K562 (cell line): ENCODE results near the gene GTF3C1. TPM values are rescaled to one million over a fixed set of nuclear protein-coding genes. Genes with fewer than 3 reads are reported as not detected.

Experiments used
- ATAC-seq: fragments of 200-7000 bp; cut with Tn5 transposase; 3 replicates; pipeline ENCODE4 v1.9.1; 2020; ENCODE audit warnings: moderate library complexity
- BruUV-seq: library from RNA; stranded (reverse); fragments of 400-500 nt; replicated peaks from 2 replicates; lab custom pipeline; 2021; lab: Mats Ljungman, UMichigan
- CTCF ChIA-PET: fragments of 300-600 bp; formaldehyde crosslinking; extraction: SDS; loops from one replicate; lab custom pipeline; 2021; ENCODE audit warnings: low intra/inter-chr PET ratio; lab: Yijun Ruan, JAX
- POLR2A ChIA-PET: fragments of 300-600, 350-650 bp; sonication (Branson Sonifier 250); formaldehyde crosslinking; extraction: SDS; loops from one replicate; lab custom pipeline; 2021; ENCODE audit warnings: antibody characterized with exemption, inconsistent platforms; lab: Yijun Ruan, JAX
- DNase-seq, 4 experiments: peaks; one replicate each; pipeline versions ENCODE4 v3.0.0 to v3.0.0-alpha.2; 2011 to 2018; ENCODE audit warnings: low spot score in 3 of 4, mixed read lengths in 3 of 4; ENCODE audit errors: extremely low read depth in 1 of 4
- FAIRE-seq: peaks from 2 replicates; lab custom pipeline; 2011; peaks lifted over from hg19 to GRCh38; lab: Jason Lieb, UNC
- H2AFZ ChIP-seq: 2 replicates; pipeline ENCODE4 v1.6.0; 2011; ENCODE audit warnings: low read depth, low read length, control low read depth, inconsistent platforms
- H3K27ac ChIP-seq: fragments of 200-600 bp; 3 replicates; pipeline ENCODE4 v1.8.0; 2011; ENCODE audit warnings: low read depth, mild to moderate bottlenecking, control low read depth, inconsistent platforms, low read length, moderate library complexity, mixed read lengths; ENCODE audit errors: extremely low read depth
- H3K27me3 ChIP-seq, 2 experiments: fragments of 300-600 bp in 1 of 2; 2 replicates in 1 of 2; 3 replicates in 1 of 2; pipeline versions ENCODE4 v1.6.0 to v1.8.0; 2011; ENCODE audit warnings: inconsistent platforms in 2 of 2, low read length in 2 of 2, mild to moderate bottlenecking in 1 of 2, mixed read lengths in 1 of 2, moderate library complexity in 1 of 2; ENCODE audit not compliant: control insufficient read depth in 2 of 2, insufficient read depth in 2 of 2
- H3K36me3 ChIP-seq: fragments of 300-600 bp; 3 replicates; pipeline ENCODE4 v1.8.0; 2011; ENCODE audit warnings: mild to moderate bottlenecking, low read length, inconsistent platforms; ENCODE audit not compliant: control insufficient read depth, insufficient read depth
- H3K4me1 ChIP-seq, 2 experiments: fragments of 200-600 bp in 1 of 2; replicated peaks in 1 of 2; 2 replicates in 1 of 2; 3 replicates in 1 of 2; pipeline versions ENCODE4 v1.5.1 to v1.8.0; 2011; ENCODE audit warnings: inconsistent platforms in 2 of 2, low read length in 2 of 2, mild to moderate bottlenecking in 1 of 2, mixed read lengths in 1 of 2, moderate library complexity in 1 of 2; ENCODE audit not compliant: control insufficient read depth in 2 of 2, insufficient read depth in 2 of 2
- H3K4me2 ChIP-seq: 2 replicates; pipeline ENCODE4 v1.6.1; 2011; ENCODE audit warnings: low read length, control low read depth, inconsistent platforms, mixed read lengths; ENCODE audit not compliant: insufficient read depth
- H3K4me3 ChIP-seq: fragments of 200-600 bp; sonication (generic), shearing (Covaris generic); 2 replicates; pipeline ENCODE4 v1.5.1; 2016; ENCODE audit warnings: control low read depth, inconsistent platforms
- H3K79me2 ChIP-seq: fragments of 200-600 bp; 3 replicates; pipeline ENCODE4 v1.8.0; 2011; ENCODE audit warnings: low read length, inconsistent platforms; ENCODE audit not compliant: control insufficient read depth, insufficient read depth
- H3K9ac ChIP-seq, 2 experiments: 2 replicates each; pipeline versions ENCODE4 v1.6.0 to v1.6.1; 2011; ENCODE audit warnings: low read depth in 2 of 2, low read length in 2 of 2, control low read depth in 1 of 2, inconsistent platforms in 1 of 2, mild to moderate bottlenecking in 1 of 2, mixed read lengths in 1 of 2; ENCODE audit not compliant: insufficient read depth in 1 of 2
- H3K9me1 ChIP-seq: one replicate; pipeline ENCODE4 v1.6.0; 2011; ENCODE audit warnings: inconsistent platforms, mild to moderate bottlenecking, low read length, moderate library complexity; ENCODE audit not compliant: control insufficient read depth, insufficient read depth
- H3K9me3 ChIP-seq: replicated peaks from 2 replicates; pipeline ENCODE4 v1.5.1; 2011; ENCODE audit warnings: low read depth, low read length, inconsistent platforms; ENCODE audit not compliant: control insufficient read depth, insufficient read depth
- H4K20me1 ChIP-seq: replicated peaks from 2 replicates; pipeline ENCODE4 v1.6.1; 2011; ENCODE audit warnings: low read length, inconsistent platforms, mixed read lengths; ENCODE audit not compliant: control insufficient read depth, insufficient read depth
- ATF7 ChIP-seq: fragments of 450-650 bp; IDR thresholded peaks from 2 replicates; pipeline ENCODE4 v1.7.1; 2014; ENCODE audit warnings: mild to moderate bottlenecking, moderate library complexity
- CEBPG ChIP-seq, 3 experiments: fragments of 200-800 bp in 1 of 3; sonication (Bioruptor generic) in 1 of 3; sonication (generic) in 1 of 3; formaldehyde crosslinking in 1 of 3; IDR thresholded peaks in 2 of 3; conservative IDR thresholded peaks in 1 of 3; 2 replicates each; pipeline versions ENCODE4 v1.6.1 to v1.8.0; 2016 to 2022; ENCODE audit warnings: missing compliant biosample characterization in 2 of 3, missing genetic modification characterization in 2 of 3, mild to moderate bottlenecking in 1 of 3, missing genetic modification reagents in 1 of 3
- HDGF ChIP-seq: fragments of 450-650 bp; IDR thresholded peaks from 2 replicates; pipeline ENCODE4 v1.6.1; 2016
- HMBOX1 ChIP-seq: sonication (generic); IDR thresholded peaks from 2 replicates; pipeline ENCODE4 v1.6.1; 2016
- ILK ChIP-seq: fragments of 450-650 bp; IDR thresholded peaks from 2 replicates; pipeline ENCODE4 v1.6.1; 2016; ENCODE audit warnings: missing genetic modification characterization, low read depth, mild to moderate bottlenecking, missing compliant biosample characterization, moderate library complexity, borderline replicate concordance
- IRF1 ChIP-seq: sonication (generic); formaldehyde crosslinking; IDR thresholded peaks from 2 replicates; pipeline ENCODE4 v1.8.0; 2022; ENCODE audit warnings: missing genetic modification reagents, mild to moderate bottlenecking, borderline replicate concordance
- JUND ChIP-seq, 2 experiments: IDR thresholded peaks; 2 replicates in 1 of 2; 3 replicates in 1 of 2; pipeline ENCODE4 v1.6.1; 2011; ENCODE audit warnings: borderline replicate concordance in 2 of 2, low read depth in 2 of 2, low read length in 2 of 2, improper control_type of control experiment in 1 of 2, missing biosample characterization in 1 of 2, missing genetic modification characterization in 1 of 2, missing genetic modification reagents in 1 of 2
- NFIC ChIP-seq: fragments of 450-650 bp; IDR thresholded peaks from 2 replicates; pipeline ENCODE4 v1.6.1; 2017; ENCODE audit warnings: mild to moderate bottlenecking, inconsistent platforms
- SIX5 ChIP-seq, 2 experiments: IDR thresholded peaks; 2 replicates each; pipeline ENCODE4 v1.6.1; 2011; ENCODE audit warnings: low read length in 2 of 2, borderline replicate concordance in 1 of 2, low read depth in 1 of 2, mild to moderate bottlenecking in 1 of 2, moderate library complexity in 1 of 2; ENCODE audit not compliant: insufficient read depth in 1 of 2
- SMARCE1 ChIP-seq: fragments of 450-650 bp; IDR thresholded peaks from 2 replicates; pipeline ENCODE4 v1.7.1; 2016; ENCODE audit warnings: mild to moderate bottlenecking
- STAG1 ChIP-seq: sonication (generic); formaldehyde crosslinking; IDR thresholded peaks from 2 replicates; pipeline ENCODE4 v1.5.0; 2020; ENCODE audit warnings: missing genetic modification reagents, borderline replicate concordance
- STAT5A ChIP-seq: IDR thresholded peaks from 2 replicates; pipeline ENCODE4 v1.6.1; 2012; ENCODE audit warnings: low read length, inconsistent platforms, borderline replicate concordance
- TARDBP ChIP-seq: fragments of 450-650 bp; IDR thresholded peaks from 2 replicates; pipeline ENCODE4 v1.6.1; 2016
- ZNF197 ChIP-seq: fragments of 200-800 bp; sonication (Bioruptor generic); IDR thresholded peaks from 2 replicates; pipeline ENCODE4 v1.6.1; 2016; ENCODE audit warnings: low read depth, missing genetic modification characterization, missing compliant biosample characterization
- ZNF253 ChIP-seq: fragments of 250-450 bp; sonication (Bioruptor Pico); conservative IDR thresholded peaks from 2 replicates; pipeline ENCODE4 v1.6.1; 2021; ENCODE audit warnings: mild to moderate bottlenecking
- ZNF263 ChIP-seq: sonication (generic); formaldehyde crosslinking; IDR thresholded peaks from 2 replicates; pipeline ENCODE4 v1.8.0; 2022; ENCODE audit warnings: mild to moderate bottlenecking, missing genetic modification reagents, borderline replicate concordance
- ZNF408 ChIP-seq: fragments of 250-450 bp; sonication (Bioruptor Pico); IDR thresholded peaks from 2 replicates; pipeline ENCODE4 v1.4.0; 2020; ENCODE audit warnings: low read depth, mild to moderate bottlenecking, moderate library complexity
- ZNF639 ChIP-seq, 2 experiments: fragments of 200-800 bp in 1 of 2; sonication (Bioruptor generic) in 1 of 2; sonication (generic) in 1 of 2; formaldehyde crosslinking in 1 of 2; IDR thresholded peaks in 1 of 2; conservative IDR thresholded peaks in 1 of 2; 2 replicates each; pipeline versions ENCODE4 v1.5.0 to v1.6.1; 2016 to 2020; ENCODE audit warnings: missing compliant biosample characterization in 1 of 2, missing genetic modification characterization in 1 of 2, missing genetic modification reagents in 1 of 2
- WGBS: fragments of 100-300 bp; shearing (Covaris generic); methylation state at CpG from one replicate; pipeline ENCODE4 v1.1.6; 2016; ENCODE audit warnings: low coverage, mixed read lengths; ENCODE audit not compliant: insufficient coverage; ENCODE audit errors: missing lambda C conversion rate; 5-methylcytosine and 5-hydroxymethylcytosine counted together
- in situ Hi-C: fragments of 300-500 bp; cut with MboI; formaldehyde crosslinking; loops from 4 replicates; pipeline ENCODE4 v1.15.0; 2018; ENCODE audit warnings: inconsistent platforms, mixed read lengths
- intact Hi-C: fragments of 100-400 bp; cut with micrococcal nuclease; formaldehyde crosslinking; loops from 2 replicates; pipeline ENCODE4 v1.14.2; 2022
- polyA plus RNA-seq, 8 experiments: library from polyadenylated mRNA; depleted of rRNA in 4 of 8; stranded (reverse) in 5 of 8; unstranded in 3 of 8; fragments of >200 nt; fragmentation: Nextera tagmentation in 2 of 8; fragmentation: Illumina TruSeq in 1 of 8; extraction: Ambion mirVana in 2 of 8; extraction: Trizol in 1 of 8; gene quantifications; 2 replicates each; pipeline versions ENCODE4 v1.2.1 to v1.2.3, GENCODE V29; 2011 to 2014; ENCODE audit warnings: inconsistent platforms in 1 of 8, missing spikeins in 1 of 8
- total RNA-seq, 7 experiments: library from RNA; depleted of rRNA in 6 of 7; stranded (reverse); fragments of >200 nt in 6 of 7; fragmentation: Illumina TruSeq in 2 of 7; extraction: Trizol in 2 of 7; gene quantifications; 2 replicates each; pipeline versions ENCODE4 v1.2.1 to v1.2.3, GENCODE V29; 2011 to 2021; ENCODE audit warnings: low replicate concordance in 1 of 7

Gene GTF3C1
- total and polyA plus RNA-seq, 9 of the 15 experiments (the other 6 are each of a cell fraction or from before 2014, with no cell fraction given), result 0.72 to 63.6 (median 30.9) TPM

GRCh38 chr16:27520982-27521673 lies 28.6 kb downstream of the GTF3C1 start:
- ChIA-PET CTCF (interaction anchor here (0.6 kb wide), 1 partner anchor 347 kb away, joined by 4 read pairs; no protein-coding TSS in a partner anchor), POLR2A (interaction anchor here (3.4 kb wide), 1 partner anchor 10 kb away, joined by 14 read pairs; no protein-coding TSS in a partner anchor)
- H3K27me3 ChIP-seq, result no peaks in the 10 kb centered on the region
- H3K9me3 ChIP-seq, result no peaks in the 10 kb centered on the region
- in situ Hi-C loops (no loop called here), intact Hi-C loops (no loop called here)
- H3K27ac ChIP-seq, result no peak overlapping the region
- 0 out of 4 replicates have a peak overlapping the region, but pooled peaks of 1 of the 2 experiments have one; percentile 12 for H3K9ac ChIP-seq
- peaks cover 63% of the 10 kb centered on the region for H3K36me3 ChIP-seq
- no peaks in the 10 kb centered on the region for H3K79me2 ChIP-seq
- H3K4me3 ChIP-seq, result no peak overlapping the region
- no peaks in the 10 kb centered on the region for H3K9me1 ChIP-seq
- no peak overlapping the region for H3K4me2 ChIP-seq
- ATAC-seq (no peak; the same call in 2 of the 3 replicates), FAIRE-seq (no peak), DNase-seq (no peak)
- no TSS peak for BruUV-seq
- no peaks in the 10 kb centered on the region for H3K4me1 ChIP-seq
- H4K20me1 ChIP-seq, result peaks cover 5% of the 10 kb centered on the region; the same call in 1 of the 2 replicates
- no peak overlapping the region for H2AFZ ChIP-seq
- WGBS, result 93% methylated on average over 14 of the region's 16 CpGs
- TF ChIP-seq SIX5 (IDR thresholded peaks at IDR 0.05; ENCODE audit: borderline replicate concordance in 1 of 2, insufficient read depth in 1 of 2, low read depth in 1 of 2, low read length in 2 of 2) (no peak), HMBOX1 (no peak), ATF7 (no peak), ILK (tag) (no peak), ZNF263 (CRISPR knock-in tag) (no peak), STAT5A (no peak), ZNF408 (CRISPR knock-in tag) (no peak), SMARCE1 (no peak), JUND (IDR thresholded peaks at IDR 0.05; ENCODE audit: borderline replicate concordance, low read depth, low read length) (no peak), JUND (tag; IDR thresholded peaks at IDR 0.05; ENCODE audit: borderline replicate concordance, low read depth, low read length) (no peak), IRF1 (CRISPR knock-in tag) (no peak), CEBPG (CRISPR knock-in tag; IDR thresholded peaks at IDR 0.05) (no peak), CEBPG (tag; conservative IDR thresholded peaks at IDR 0.05 in 1 of 2, IDR thresholded peaks at IDR 0.05 in 1 of 2) (no peak), NFIC (no peak), STAG1 (CRISPR knock-in tag) (no peak), ZNF253 (CRISPR knock-in tag) (no peak), ZNF639 (CRISPR knock-in tag; conservative IDR thresholded peaks at IDR 0.05 in 1 of 2, IDR thresholded peaks at IDR 0.05 in 1 of 2) (no peak), ZNF197 (CRISPR knock-in tag) (no peak), TARDBP (no peak), HDGF (no peak)
